Suprapubic skin (tissue), 4 donors: Measurements from ENCODE around the gene FRMD3. TPM values are rescaled to one million over a fixed set of nuclear protein-coding genes. Genes with fewer than 3 reads are reported as not detected.

ENCODE experiments used
- DNase-seq, 2 donors: peaks; one replicate each; pipeline ENCODE4 v3.0.0-alpha.2; 2019; ENCODE audit warnings: low spot score in 2 of 2
- H3K27ac ChIP-seq: fragments of 200-600 bp; sonication (generic); one replicate; pipeline ENCODE4 v1.5.1; 2019
- H3K27me3 ChIP-seq: fragments of 200-600 bp; sonication (generic); one replicate; pipeline ENCODE4 v1.5.1; 2019
- H3K36me3 ChIP-seq: fragments of 200-600 bp; sonication (generic); one replicate; pipeline ENCODE4 v1.5.1; 2019
- H3K4me1 ChIP-seq: fragments of 200-600 bp; sonication (generic); one replicate; pipeline ENCODE4 v1.5.1; 2019
- H3K4me3 ChIP-seq: fragments of 200-600 bp; sonication (generic); one replicate; pipeline ENCODE4 v1.5.1; 2019; ENCODE audit warnings: mild to moderate bottlenecking
- H3K9me3 ChIP-seq: fragments of 200-600 bp; sonication (generic); one replicate; pipeline ENCODE4 v1.5.1; 2019
- EP300 ChIP-seq: sonication (generic); formaldehyde crosslinking; IDR thresholded peaks from one replicate; pipeline ENCODE4 v1.6.1; 2017; ENCODE audit warnings: antibody characterized with exemption
- POLR2A ChIP-seq, 2 donors: fragments of 450-650 bp; IDR thresholded peaks; one replicate each; pipeline ENCODE4 v1.6.1; 2017; ENCODE audit warnings: antibody characterized with exemption in 2 of 2, mild to moderate bottlenecking in 2 of 2, moderate library complexity in 2 of 2
- POLR2AphosphoS5 ChIP-seq, 3 donors: sonication (generic); formaldehyde crosslinking; IDR thresholded peaks; one replicate each; pipeline ENCODE4 v1.6.1; 2017; ENCODE audit warnings: antibody characterized with exemption in 3 of 3
- WGBS: methylation state at CpG from one replicate; pipeline ENCODE4 v1.1.5; 2018; 5-methylcytosine and 5-hydroxymethylcytosine counted together
- total RNA-seq, 4 donors: library from RNA; depleted of rRNA; stranded (reverse); fragments of >200 nt; gene quantifications; one replicate each; pipeline ENCODE4 v1.1.0, GENCODE V29; 2016
- TF ChIP-seq, protein P1 (sequence below), 2 donors: fragments of 200-600 bp in 1 of 2; fragments of 450-650 bp in 1 of 2; sonication (generic) in 1 of 2; IDR thresholded peaks; one replicate each; pipeline ENCODE4 v1.5.1; 2016 to 2019; ENCODE audit warnings: antibody characterized with exemption in 2 of 2, mild to moderate bottlenecking in 1 of 2, moderate library complexity in 1 of 2

FRMD3 gene
- total RNA-seq, 4 donors from 2014 or later = 2.8 to 7.0 (median 5.2) TPM

DNA sequence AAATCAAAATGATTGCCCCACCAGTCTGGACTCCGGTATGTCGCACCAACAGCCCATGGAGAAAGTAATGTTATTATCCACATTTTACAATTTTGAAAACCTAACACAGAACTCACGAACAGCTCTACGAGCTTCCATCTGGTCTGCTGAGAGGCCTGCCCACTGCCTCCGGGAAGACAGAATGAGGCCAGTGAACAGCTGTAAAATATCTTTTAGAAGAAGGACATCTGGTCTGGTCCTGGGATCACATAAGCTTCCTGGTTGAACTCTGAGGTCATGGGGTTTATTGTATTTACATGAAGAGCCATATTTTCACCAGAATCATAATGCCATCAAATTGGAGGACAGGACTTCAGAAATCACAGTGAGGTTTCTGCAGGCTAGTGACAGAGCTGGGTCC lies 89.0 kb downstream of the FRMD3 start:
- Histone ChIP-seq H3K4me3 (no peak overlapping the region), H3K27ac (no peak overlapping the region), H3K4me1 (no peaks in the 10 kb centered on the region), H3K27me3 (no peaks in the 10 kb centered on the region), H3K9me3 (no peaks in the 10 kb centered on the region), H3K36me3 (no peaks in the 10 kb centered on the region)
- TF ChIP-seq POLR2AphosphoS5 (IDR thresholded peaks at IDR 0.05) (no peak), POLR2A (IDR thresholded peaks at IDR 0.05) (no peak), EP300 (no peak)
- TF ChIP-seq, protein P1, sequence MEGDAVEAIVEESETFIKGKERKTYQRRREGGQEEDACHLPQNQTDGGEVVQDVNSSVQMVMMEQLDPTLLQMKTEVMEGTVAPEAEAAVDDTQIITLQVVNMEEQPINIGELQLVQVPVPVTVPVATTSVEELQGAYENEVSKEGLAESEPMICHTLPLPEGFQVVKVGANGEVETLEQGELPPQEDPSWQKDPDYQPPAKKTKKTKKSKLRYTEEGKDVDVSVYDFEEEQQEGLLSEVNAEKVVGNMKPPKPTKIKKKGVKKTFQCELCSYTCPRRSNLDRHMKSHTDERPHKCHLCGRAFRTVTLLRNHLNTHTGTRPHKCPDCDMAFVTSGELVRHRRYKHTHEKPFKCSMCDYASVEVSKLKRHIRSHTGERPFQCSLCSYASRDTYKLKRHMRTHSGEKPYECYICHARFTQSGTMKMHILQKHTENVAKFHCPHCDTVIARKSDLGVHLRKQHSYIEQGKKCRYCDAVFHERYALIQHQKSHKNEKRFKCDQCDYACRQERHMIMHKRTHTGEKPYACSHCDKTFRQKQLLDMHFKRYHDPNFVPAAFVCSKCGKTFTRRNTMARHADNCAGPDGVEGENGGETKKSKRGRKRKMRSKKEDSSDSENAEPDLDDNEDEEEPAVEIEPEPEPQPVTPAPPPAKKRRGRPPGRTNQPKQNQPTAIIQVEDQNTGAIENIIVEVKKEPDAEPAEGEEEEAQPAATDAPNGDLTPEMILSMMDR (IDR thresholded peaks at IDR 0.05) = no peak
- no peak for DNase-seq
- WGBS = 86% methylated on average over 5 of the region's 5 CpGs

DNA sequence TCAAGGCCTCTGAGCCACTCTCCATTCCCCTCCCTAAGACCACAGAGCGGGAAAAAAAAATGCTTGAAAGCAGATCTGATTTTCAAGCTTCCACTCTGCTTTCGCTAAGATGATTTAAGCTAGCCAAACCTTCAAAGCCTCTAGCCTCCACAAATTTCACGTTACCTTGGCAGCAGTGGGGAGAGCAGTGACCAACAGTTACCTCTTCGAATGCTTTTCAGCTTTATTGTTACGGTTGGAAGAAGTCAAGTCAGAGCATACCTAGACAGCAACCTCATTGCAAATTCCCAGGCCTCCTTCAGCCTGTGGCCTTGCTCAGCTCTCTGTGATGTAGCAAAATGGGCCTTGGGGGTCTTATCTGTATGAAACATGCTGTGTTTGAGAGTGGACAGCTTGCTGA lies 89.6 kb downstream of the FRMD3 start:
- 94% methylated on average over 5 of the region's 5 CpGs for WGBS
- Histone ChIP-seq H3K9me3 (no peaks in the 10 kb centered on the region), H3K27me3 (no peaks in the 10 kb centered on the region), H3K4me1 (no peaks in the 10 kb centered on the region), H3K4me3 (no peak overlapping the region), H3K36me3 (no peaks in the 10 kb centered on the region), H3K27ac (no peak overlapping the region)
- no peak for DNase-seq
- TF ChIP-seq EP300 = no peak

DNA sequence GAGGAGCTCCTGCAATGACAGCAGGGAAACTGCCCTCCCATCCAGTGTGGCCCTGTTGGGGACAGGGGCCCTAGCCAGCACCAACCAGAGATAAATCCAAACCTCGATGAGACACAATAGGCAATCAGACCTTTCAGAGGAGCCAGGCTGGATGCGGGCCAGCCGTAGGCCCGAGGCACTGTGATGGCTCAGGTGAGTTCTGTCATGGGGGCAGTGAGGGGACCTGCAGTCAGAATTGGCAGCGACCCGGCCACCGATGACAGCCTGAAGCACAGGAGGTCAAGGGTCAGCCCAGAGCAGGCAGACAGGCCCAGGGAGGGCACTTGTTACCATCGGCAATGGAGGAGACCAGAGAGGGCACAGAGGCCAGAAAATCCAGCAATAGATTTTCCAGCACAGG lies 90.8 kb downstream of the FRMD3 start:
- TF ChIP-seq POLR2AphosphoS5 (IDR thresholded peaks at IDR 0.05) (no peak), EP300 (no peak), POLR2A (IDR thresholded peaks at IDR 0.05) (no peak)
- TF ChIP-seq, protein P1 (IDR thresholded peaks at IDR 0.05) = no peak
- no peak overlapping the region for H3K4me3 ChIP-seq
- H3K4me1 ChIP-seq = no peaks in the 10 kb centered on the region
- no peak for DNase-seq
- 91% methylated on average over 7 of the region's 8 CpGs for WGBS
- H3K9me3 ChIP-seq = no peaks in the 10 kb centered on the region
- no peaks in the 10 kb centered on the region for H3K36me3 ChIP-seq
- H3K27ac ChIP-seq = no peak overlapping the region
- no peaks in the 10 kb centered on the region for H3K27me3 ChIP-seq

DNA sequence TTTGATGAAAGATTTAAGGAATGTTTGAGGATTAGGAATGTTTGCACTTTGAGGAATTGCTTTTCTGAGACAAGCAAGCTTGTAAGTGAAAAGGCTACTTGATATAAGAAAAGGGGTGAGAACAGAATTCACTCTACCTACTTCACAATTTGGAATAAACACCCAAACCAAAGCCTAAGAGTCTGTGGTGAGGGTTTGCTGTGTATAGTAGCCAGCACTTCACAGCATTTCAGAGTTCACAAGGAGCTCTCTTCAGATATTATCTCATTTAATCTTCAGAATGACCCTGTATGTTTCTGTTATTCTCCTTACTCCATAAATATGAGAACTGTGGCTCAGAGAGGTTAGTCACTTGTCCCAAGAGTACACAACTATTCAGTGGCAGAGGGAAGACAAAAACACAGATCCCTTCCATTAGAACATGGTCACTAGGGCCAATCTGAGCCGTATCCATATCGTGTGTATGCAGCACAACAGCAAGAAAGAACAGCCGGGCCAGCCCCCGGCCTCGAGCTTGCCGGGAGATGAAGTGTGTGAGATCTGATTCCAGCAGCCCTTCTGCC lies 92.4 kb downstream of the FRMD3 start:
- H3K4me3 ChIP-seq = no peak overlapping the region
- no peak overlapping the region for H3K27ac ChIP-seq
- 98% methylated on average over 6 of the region's 6 CpGs for WGBS
- H3K4me1 ChIP-seq = peaks cover 4% of the 10 kb centered on the region
- TF ChIP-seq, protein P1 (IDR thresholded peaks at IDR 0.05) = no peak
- TF ChIP-seq POLR2A (IDR thresholded peaks at IDR 0.05) = no peak
- TF ChIP-seq EP300 = no peak
- no peak for TF ChIP-seq POLR2AphosphoS5 (IDR thresholded peaks at IDR 0.05)
- no peaks in the 10 kb centered on the region for H3K27me3 ChIP-seq
- H3K9me3 ChIP-seq = no peaks in the 10 kb centered on the region
- H3K36me3 ChIP-seq = no peaks in the 10 kb centered on the region
- DNase-seq = no peak

DNA sequence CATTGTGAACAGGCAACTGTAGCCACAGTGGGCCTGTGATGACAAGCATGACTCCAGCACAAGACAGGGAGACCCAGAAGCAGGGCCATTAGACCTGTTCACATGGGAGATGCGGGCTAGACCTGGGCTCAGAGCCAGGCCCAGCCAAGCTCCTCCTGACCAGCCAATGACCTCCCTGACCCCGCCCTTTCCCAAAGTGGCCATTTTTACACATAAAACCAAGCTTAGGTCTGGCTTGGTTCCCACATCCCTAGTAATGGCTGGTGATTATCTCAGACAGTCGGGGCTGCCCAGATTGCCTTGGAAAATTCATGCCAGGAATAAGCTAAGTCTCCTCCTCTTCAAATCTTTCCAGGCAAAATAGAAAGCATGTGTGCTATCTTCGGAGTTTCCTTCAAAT lies 94.1 kb downstream of the FRMD3 start:
- no peak for DNase-seq
- Histone ChIP-seq H3K36me3 (no peaks in the 10 kb centered on the region), H3K4me1 (peaks cover 4% of the 10 kb centered on the region), H3K27me3 (no peaks in the 10 kb centered on the region), H3K9me3 (no peaks in the 10 kb centered on the region), H3K27ac (no peak overlapping the region), H3K4me3 (no peak overlapping the region)
- WGBS = 35% methylated on average over 4 of the region's 4 CpGs
- TF ChIP-seq POLR2A (IDR thresholded peaks at IDR 0.05) (no peak), POLR2AphosphoS5 (IDR thresholded peaks at IDR 0.05) (no peak), EP300 (no peak)
- TF ChIP-seq, protein P1 (IDR thresholded peaks at IDR 0.05) = no peak

DNA sequence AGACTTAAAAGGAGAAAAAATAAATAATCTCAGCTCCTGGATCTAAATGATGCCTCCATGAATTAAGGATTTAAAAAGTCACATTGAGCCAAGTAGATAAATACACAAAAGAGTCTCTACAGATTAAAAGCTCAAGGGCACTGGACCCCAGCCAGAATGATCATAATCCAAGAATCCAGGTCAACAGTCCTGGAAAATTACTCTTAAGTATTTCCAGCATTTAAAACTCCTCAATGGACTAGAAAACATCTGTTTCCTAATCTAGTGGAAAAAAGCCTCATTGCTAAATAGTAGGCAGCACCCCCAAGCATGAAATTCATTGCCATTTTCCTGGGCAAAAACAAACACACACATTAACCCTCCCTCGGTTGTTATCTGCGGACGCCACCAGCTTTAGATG lies 96.8 kb downstream of the FRMD3 start:
- Histone ChIP-seq H3K36me3 (no peaks in the 10 kb centered on the region), H3K27ac (no peak overlapping the region), H3K4me3 (no peak overlapping the region), H3K9me3 (no peaks in the 10 kb centered on the region), H3K4me1 (peaks cover 4% of the 10 kb centered on the region), H3K27me3 (no peaks in the 10 kb centered on the region)
- DNase-seq = no peak
- 46% methylated on average over 3 of the region's 3 CpGs for WGBS
- TF ChIP-seq, protein P1 (IDR thresholded peaks at IDR 0.05) = no peak
- TF ChIP-seq EP300 (no peak), POLR2AphosphoS5 (IDR thresholded peaks at IDR 0.05) (no peak), POLR2A (IDR thresholded peaks at IDR 0.05) (no peak)
